HG03066 (cell line): ENCODE results near the gene HYPK.
"Not testable (repeated sequence)": the region's sequence is repeated elsewhere in the genome, so short reads cannot be mapped to it uniquely, and the experiment has no call there.

ENCODE experiments used
- ATAC-seq: cut with Tn5 transposase; IDR thresholded peaks from one replicate; pipeline ENCODE4 v1.9.1; 2021; ENCODE audit warnings: low read depth; ENCODE audit not compliant: unreplicated experiment

Gene HYPK

DNA sequence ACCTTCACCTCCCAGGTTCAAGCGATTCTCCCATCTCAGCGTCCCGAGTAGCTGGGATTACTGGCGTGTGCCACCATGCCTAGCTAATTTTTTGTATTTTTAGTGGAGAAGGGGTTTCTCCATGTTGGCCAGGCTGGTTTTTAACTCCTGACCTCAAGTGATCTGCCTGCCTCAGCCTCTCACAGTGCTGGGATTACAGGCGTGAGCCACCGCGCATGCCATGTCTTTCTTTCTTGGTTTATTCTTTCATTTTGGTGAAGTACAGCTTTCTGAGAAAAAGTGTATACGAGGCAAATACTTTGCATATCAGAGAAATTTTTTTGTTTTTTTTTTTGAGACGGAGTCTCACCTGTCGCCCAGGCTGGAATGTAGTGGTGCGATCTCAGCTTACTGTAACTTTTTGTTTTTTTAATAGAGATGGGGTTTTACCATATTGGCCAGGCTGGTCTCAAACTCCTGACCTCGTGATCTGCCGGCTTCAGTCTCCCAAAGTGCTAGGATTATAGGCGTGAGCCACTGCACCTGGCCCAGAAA is 31.2 kb downstream of the HYPK start:
- ATAC-seq, result not testable (repeated sequence)

DNA sequence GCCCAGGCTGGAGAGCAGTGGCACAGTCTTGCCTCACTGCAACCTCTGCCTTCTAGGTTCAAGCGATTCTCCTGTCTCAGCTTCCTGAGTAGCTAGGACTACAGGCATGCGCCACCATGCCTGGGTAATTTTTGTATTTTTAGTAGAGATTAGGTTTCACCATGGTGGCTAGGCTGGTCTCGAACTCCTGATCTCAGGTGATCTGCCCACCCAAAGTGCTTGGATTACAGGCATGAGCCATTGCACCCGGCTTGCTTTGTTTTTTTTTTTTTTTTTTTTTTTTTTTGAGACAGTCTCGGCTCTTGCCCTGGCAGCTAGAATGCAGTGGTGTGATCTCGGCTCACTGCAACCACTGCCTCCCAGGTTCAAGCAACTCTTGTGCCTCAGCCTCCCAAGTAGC is 32.1 kb downstream of the HYPK start:
- ATAC-seq, result not testable (repeated sequence)

DNA sequence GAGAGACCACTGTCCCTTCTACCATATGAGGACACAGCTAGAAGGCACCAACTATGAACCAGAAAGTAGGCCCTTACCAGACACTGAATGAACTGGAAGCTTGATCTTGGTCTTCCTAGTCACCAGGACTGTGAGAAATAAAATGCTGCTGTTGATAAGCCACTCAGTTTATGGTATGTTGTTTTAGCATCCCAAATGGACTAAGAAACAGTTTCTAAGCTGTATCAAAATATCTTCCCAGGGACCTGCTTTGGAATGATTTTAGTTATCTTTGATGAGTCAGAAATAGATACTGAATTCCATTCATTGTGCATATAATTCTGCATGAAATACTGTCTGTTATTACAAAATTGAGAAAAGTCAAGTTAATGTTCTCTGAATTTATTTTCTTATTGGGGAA is 45.0 kb downstream of the HYPK start:
- ATAC-seq, result no peak

DNA sequence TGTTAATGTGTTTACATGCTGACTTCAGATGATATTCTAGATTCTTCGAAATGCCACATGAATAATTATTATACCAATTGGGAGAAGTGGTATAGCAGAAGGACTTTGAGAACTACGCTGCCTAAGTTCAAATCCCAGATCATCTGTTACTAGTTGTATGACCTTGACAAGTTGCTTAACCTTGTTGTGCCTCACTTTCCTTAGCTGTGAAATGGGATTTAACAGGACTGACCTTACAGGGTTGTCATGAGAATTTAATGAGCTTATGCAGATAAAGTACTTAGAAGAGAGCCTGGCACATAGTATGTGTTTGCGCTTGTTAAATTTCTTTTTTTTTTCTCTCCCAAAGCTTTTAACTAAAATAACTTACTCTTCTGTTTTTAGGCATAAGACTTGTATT is 50.9 kb downstream of the HYPK start:
- no peak for ATAC-seq

DNA sequence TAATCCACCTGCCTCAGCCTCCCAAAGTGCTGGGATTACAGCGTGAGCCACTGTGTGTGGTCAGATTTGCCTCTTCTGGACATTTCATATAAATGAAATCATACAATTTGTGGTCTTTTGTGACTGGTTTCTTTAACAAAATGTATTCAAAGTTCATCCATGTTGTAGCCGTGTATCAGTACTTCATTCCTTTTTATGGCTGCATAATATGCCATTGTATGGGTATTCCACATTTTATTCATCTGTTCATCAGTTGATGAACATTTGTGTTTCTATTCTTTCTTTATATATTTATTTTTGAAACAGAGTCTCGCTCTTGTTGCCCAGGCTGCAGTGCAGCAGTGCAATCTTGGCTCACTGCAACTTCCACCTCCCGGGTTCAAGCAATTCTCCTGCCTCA is 52.2 kb downstream of the HYPK start:
- no peak for ATAC-seq
